ENCODE data around the gene CEP20.
"Not testable (repeated sequence)": the region's sequence is repeated elsewhere in the genome, so short reads cannot be mapped to it uniquely, and the experiment has no call there.

Gene CEP20, protein sequence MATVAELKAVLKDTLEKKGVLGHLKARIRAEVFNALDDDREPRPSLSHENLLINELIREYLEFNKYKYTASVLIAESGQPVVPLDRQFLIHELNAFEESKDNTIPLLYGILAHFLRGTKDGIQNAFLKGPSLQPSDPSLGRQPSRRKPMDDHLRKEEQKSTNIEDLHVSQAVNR

DNA sequence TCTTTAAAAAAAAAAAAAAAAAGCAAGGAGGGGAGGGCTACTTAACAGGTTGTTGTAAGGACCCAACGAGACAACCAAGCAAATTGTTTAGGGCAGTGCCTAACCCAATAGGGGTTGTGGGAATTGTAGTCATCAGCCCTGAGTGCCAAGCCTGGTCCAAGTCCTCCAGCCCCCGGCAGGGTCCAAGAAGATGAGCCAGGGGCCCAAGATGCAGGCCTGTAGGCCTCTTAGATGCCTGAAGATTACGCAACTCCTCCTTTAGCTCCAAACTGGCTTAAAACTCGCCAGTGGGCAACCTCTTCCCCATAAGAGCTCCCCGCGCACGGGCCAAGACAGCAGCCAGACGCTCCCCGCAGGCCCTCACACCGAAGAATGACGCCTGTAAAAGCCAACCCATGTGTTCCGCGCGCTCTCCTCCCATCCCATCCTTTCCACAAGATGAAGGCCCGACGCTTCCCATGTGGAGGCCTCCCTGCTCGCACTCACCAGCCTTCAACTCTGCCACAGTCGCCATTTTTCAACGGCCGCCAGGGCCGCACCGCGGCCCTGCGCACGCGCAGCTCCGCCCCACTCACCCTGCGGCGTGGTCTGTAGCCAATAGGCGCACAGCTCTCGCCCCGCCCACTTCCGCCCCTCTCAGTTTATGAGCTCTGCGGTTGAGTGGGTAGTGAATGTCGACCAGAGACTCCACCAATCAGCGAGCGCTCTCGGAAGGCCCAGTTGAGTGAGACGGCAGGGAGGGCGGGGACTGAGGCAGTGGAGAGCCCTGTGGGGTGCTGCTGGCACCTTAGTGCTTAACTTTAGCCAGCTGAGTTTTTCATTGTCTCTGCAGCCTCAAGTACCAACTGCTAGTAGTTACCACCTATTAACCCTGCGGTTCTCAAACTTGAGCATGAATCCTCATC lies at the start of gene CEP20:
CEP20 (minus strand) TSS at position 532 of the 905 bp plus-strand sequence; CDS start at position 514, 18 bp downstream.
- DNase-seq = peak; percentile 99

DNA sequence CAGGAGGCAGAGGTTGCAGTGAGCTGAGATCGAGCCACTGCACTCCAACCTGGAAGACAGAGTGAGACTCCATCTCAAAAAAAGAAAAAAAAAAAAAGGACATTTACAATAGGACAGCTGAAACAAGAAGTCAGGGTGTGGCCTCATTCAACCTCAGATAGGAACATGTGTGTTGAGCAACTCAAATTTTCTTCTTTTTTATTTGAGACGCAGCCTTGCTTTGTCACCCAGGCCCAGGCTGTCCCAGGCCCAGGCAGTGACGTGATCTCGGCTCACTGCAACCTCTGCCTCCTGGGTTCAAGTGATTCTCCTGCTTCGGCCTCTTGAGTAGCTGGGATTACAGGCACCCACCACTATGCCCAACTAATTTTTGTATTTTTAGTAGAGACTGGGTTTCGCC lies 48.4 kb upstream of the CEP20 start:
- DNase-seq = not testable (repeated sequence)

DNA sequence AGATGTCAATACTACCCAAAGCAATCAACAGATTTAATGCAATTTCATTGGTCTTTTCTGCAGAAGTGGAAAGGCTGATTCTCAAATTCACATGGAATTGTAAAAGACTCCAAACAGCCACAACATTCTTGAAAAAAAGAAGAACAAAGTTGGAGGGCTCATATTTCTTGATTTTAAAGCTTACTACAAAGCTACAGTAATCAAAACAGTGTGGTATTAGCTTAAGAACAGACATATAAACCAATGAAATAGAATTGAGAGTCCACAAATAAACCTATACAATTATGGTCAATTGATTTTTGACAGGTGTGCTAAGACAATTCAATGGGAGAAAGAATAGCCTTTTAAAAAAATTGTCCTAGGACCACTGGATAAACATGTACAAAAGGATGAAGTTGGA lies 46.6 kb upstream of the CEP20 start:
- no peak for DNase-seq

DNA sequence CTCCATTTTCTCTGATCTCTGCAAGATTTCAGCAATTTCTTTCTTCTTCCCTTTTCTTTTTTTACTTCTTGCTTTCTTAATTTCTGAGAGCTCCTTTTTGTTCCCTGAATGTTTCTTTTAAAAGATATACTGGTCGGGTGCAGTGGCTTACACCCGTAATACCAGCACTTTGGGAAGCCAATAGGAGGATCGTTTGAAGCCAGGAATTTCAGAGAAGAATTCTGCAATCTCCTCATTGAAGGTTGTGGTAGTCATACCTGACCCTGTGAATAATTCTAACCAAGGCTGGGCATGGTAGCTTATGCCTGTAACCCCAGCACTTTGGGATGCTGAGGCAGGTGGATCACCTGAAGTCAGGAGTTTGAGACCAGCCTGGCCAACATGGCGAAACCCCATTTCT lies 45.4 kb upstream of the CEP20 start:
- DNase-seq = no peak

DNA sequence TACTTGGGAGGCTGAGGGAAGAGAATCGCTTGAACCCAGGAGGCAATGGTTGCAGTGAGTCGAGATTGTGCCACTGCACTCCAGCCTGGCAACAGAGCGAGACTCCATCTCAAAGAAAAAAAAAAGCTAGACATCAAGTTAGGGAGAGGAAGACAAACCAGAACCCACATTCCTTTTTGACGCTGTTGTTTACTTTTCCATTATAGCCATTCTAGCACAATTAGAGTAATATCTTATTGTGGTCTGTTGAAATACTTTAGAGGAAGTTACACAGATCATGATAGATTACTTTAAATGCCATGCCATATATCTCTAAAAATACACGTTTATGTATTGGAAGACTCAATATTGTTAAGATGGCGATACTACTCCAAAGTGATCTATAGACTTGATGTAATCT lies 44.5 kb upstream of the CEP20 start:
- DNase-seq = no peak

DNA sequence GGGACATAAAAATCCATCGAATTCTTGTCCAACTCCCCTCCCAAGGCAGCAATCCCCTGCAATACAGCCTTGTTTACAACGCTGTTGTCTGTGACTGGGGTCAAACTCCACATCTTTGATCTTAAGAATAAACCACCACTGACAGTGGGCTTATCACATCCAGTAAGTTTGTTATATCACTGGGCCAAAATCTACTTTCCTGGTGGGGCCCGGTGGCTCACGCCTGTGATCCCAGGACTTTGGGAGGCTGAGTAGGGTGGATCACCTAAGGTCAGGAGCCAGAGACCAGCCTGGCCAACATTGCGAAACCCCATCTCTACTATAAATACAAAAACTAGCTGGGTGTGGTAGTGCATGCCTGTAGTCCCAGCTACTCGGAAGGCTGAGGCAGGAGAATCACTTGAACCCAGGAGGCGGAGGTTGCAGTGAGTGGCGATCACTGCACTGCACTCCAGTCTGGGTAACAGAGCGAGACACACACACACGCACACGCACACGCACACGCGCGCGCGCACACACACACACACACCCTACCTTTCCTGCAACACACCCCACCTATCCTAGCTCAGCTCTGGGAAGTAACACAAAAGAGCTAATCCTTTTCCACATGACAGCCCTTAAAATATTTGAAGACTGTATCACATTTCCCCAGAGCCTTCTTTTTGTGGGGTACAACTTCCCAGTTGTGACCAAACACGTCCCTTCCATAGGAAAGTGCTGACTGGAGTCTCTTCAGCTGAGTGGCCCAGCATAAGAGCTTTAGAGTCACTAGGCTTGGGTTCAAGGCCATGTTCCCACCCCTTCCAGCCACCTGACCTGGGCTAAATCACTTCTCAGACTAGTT lies 40.1 kb upstream of the CEP20 start:
- DNase-seq = no peak

DNA sequence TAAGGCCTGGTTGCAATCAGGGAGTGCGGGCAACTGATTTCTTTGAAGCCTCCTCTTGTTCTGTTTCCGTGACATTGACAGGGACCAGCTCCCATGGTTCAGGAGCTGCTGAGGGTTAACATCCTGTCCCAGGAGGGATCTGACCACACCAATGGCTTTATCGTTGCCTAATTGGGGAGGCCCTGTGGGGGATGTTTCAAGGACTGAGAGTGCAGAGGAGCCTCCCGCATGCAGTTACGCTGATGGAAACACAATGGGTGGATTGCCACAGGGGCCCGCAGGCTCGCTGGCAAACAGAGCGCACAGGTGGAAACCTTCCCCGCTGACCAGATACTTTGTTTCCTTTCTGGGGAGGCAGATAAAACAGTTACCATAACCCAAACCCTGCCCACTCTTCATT lies 37.2 kb upstream of the CEP20 start:
- DNase-seq = no peak

DNA sequence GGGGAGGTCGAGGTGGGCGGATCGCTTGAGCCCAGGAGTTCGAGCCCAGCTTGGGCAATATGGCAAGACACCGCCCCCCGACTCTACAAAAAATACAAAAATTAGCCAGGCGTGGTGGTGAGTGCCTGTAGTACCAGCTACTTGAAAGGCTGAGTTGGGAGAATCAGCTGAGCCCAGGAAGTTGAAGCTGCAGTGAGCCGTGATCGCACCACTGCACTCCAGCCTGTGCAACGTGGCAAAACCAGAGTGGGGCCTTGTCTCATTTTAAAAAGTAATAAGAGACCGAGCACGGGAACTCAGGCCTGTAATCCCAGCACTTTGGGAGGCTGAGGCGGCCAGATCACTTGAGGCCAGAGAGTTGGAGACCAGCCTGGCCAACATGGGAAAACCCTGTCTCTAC lies 36.6 kb upstream of the CEP20 start:
- no peak for DNase-seq

DNA sequence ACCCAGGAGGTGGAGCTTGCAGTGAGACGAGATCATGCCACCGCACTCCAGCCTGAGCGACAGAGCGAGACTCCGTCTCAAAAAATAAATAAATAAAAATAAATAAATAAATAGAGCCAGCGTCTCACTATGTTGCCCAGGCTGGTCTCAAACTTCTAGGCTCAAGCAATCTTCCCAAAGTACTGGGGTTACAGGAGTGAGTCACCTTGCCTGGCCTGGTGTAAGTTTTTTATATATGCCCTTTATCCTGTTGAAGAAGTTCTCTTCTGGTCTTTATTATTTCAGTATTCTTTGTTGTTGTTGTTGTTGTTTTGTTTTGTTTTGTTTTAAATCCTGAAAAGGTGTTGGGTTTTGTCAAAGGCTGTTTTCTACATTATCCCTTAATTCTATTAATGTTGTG lies 30.9 kb upstream of the CEP20 start:
- DNase-seq = no peak

DNA sequence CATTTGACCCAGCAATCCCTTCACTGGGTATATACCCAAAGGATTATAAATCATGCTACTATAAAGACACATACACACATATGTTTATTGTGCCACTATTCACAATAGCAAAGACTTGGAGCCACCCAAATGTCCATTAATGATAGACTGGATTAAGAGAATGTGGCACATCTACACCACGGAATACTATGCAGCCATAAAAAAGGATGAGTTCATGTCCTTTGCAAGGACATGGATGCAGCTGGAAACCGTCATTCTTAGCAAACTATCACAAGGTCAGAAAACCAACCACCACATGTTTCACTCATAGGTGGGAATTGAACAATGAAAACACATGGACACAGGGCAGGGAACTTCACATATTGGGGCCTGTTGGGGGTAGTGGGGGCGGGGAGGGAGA lies 29.9 kb upstream of the CEP20 start:
- DNase-seq = not testable (repeated sequence)

DNA sequence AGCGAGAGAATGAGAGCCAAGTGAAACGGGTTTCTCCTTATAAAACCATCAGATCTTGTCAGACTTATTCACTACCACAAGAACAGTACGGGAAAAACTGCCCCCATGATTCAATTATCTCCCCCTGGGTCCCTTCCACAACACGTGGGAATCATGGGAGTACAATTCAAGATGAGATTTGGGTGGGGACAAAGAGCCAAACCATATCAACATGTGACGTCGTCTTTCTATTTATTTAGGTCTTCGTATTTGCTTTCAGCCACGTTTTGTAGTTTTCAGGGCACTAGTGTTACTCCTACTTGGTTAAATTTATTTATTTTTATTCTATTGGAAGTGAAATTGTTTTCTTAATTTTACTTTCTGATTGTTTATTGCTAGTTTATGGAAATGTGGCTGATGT lies 27.9 kb upstream of the CEP20 start:
- no peak for DNase-seq

DNA sequence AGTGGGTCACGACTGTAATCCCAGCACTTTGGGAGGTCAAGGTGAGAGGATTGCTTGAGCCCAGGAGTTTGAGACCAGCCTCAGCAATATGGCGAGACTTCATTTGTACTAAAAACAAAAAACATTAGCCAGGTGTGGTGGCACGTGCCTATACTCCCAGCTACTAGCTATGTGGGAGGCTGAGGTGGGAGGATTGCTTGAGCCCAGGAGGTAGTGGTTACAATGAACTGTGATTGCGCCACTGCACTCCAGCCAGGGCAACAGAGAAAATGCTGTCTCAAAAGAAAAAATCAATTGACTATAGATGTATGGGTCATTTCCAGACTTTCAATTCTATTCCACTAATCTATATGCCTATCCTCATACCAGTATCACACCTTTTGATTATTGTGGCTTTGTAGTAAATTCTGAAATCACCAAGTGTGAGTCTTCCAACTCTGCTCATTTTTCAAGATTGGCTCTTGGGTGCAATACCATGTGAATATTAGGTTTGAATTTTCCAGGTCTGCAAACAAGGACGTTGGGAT lies 27.2 kb upstream of the CEP20 start:
- DNase-seq = no peak

DNA sequence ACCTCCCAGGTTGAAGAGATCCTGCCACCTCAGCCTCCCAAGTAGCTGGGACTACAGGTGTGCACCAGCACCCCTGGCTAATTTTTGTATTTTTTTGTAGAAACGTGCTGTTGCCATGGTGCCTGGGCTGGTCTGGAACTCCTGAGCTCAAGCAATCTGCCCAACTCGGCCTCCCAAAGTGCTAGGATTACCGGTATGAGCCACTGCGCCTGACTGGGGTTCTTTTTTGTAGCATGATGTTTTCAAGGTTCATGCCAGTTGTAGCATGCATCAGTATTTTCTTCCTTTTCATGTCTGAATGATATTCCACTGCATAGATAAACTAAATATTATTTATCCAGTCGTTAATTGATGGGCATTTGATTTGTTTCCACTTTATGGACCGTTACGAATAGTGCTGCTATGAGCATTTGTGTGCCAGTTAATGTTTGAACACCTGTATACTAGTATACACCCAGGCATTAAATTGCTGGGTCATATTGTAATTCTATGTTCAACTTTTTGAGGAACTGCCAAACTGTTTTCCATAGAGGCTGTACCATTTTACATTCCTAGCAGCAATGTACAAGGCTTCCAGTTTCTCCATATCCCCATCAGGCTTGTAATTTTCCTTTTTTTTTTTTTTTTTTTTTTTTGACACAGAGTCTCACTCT lies 24.8 kb upstream of the CEP20 start:
- no peak for DNase-seq

DNA sequence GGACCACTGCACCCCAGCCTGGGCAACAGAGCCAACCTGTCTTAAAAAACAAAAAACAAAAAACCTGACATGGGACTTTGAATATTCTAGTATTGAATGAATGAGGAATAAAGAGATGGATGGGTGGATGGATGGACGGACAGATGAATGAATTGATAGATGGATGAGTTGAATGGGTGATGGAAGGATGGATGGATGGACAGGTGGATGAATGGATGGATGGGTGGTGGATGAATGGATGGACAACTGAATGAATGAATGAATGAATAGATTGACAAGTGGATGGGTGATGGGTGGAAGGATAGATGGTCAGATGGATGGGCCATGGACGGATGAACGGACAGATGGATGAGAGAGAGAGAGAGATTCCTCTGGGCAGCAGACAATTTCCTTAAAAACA lies 22.8 kb upstream of the CEP20 start:
- DNase-seq = no peak

DNA sequence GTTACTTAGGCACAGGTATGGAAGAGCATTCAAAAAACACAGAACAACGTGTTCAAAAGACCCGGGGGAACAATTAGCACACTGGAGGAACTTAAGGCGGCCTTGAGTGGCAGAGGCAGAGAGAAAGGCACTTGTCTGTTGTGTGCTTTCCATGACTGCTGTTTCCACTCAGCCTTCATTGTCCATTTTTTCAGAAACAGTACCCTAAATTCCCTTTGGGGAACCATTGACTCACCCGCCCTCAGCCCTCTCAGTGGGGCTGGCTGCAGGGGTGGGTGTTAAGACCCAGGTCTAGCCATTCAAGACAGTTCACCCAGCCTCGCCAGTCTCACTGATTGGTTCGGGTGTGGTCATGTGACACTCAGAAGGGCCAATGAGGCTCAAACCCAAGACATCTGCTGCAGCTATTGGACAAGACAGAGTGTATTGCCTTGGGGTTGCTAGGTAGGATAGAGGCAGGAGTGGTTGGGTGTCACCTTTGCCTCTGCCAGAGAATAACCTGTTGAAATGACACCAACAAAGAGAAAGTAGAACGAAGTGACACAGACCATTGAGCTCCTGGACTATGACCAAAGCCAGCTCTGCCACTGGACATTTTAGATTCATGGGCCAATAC lies 19.6 kb upstream of the CEP20 start:
- peak; percentile 65 for DNase-seq

DNA sequence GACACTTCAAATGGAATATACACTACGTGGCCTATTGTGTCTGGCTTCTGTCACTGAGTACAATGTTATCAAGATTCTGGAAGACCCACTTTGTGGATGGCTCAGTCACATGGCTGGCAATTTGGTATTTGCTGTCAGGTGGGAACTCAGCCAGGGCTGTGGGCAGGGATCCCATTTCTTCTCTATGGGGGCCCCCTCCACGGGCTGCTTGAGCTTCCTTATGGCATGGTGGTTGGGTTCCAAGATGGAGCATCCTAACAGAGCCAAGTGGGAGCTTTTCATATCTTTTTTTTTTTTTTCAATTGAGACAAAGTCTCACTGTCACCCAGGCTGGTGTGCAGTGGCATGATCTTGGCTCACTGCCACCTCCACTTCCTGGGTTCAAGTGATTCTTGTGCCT lies 18.0 kb upstream of the CEP20 start:
- DNase-seq = no peak

DNA sequence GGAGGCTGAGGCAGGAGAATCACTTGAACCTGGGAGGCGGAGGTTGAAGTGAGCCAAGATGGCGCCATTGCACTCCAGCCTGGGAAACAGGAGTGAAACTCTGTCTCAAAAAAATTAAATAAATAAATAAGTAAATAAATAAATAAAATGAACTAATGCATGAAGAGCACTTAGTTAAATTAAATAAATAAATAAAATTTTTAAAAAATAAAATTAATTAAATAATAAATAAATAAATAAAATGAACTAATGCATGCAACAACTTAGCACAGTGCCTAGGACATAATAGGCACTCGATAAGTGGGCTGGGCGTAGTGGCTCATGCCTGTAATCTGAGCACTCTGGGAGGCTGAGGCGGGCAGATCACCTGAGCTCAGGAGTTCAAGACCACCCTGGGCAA lies 15.6 kb upstream of the CEP20 start:
- DNase-seq = no peak

DNA sequence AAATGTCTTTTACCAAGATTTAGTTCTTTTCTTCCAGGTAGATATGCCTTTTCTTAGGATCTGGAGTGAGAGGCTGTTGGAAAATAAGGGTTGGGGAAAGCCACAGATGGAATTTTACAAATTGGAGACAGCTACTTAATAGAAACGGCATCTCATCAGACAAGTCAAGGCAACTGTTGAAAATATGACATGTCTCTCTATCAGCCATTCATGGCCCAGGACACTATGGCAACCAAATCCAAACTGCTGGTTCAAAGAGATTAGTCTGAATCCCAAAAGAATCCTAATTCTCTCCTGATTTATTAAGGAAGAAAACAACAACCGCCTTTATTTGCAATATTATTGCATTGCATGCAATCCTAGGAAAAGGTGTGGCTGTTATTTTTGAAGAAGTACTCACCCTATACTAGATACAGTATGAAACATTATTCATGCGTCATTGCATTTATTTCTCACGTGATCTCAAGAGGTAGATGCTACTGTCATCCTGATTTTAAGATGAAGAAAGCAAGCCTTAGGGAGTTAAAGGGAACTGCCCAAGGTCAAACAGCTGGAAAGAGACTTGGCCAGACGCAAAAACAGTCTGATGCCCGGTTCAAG lies 12.6 kb upstream of the CEP20 start:
- DNase-seq = no peak

DNA sequence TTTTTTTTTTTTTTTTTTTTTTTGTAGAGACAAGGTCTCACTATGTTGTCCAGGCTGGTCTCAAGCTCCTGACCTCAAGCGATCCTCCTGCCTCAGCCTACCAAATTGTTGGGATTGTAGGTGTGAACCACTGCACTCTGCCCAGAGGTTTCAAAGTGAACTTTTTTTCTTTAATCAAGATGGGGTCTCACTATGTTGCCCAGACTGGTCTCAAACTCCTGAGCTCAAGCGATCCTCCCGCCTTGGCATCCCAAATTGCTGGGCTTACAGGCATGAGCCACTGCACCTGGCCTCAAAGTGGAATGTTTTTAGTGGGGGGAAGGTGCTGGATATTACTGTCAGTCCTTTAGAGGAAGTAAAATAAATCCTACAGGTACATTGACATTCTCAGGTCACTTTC lies 12.0 kb upstream of the CEP20 start:
- DNase-seq = no peak

DNA sequence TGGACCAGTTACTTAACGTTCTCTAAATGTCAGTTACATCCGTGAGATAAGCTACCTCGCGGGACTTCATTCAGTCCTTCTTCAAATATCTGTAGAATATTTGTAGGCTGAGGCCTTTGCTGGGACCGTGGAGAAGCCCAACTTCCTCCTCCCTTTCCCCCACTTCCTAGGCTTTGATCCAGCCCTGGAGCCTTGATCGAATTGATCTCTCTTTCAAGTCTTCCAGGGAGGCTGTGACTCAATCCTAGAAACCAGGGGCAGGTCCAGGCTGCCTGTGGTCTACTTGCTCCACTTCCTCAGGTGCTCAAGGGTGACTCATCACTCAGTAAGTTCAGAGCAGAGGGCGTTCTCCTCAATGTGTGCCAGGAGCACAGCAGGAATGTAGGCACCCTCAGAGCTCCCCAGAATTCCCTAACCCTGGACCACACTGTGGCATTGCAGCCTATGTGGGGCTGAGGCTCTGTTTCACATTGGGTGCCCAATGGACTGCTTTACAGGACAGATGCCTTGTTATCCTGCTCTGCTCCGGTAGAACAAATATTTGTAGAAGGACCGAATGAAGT lies 11.2 kb upstream of the CEP20 start:
- no peak for DNase-seq

DNA sequence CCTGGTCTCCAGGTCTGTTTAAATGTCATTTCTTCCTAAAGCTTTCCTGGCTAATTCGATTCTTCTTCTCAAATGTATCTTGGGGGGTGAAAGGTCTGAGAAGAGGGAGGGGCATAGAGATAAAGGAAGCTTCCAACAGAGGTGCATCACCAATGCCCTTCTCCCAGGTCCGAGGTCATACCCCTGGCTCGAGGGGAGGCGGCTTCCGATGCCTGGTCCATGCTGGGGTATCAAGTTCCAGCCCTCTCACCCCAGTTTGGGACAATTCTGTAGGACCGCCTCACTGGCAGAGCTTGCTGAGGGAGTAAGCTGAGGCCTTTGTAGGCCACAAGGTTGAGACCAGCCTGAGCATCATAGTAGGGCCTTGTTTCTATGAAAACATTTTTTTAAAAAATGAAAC lies 10.3 kb upstream of the CEP20 start:
- DNase-seq = no peak

DNA sequence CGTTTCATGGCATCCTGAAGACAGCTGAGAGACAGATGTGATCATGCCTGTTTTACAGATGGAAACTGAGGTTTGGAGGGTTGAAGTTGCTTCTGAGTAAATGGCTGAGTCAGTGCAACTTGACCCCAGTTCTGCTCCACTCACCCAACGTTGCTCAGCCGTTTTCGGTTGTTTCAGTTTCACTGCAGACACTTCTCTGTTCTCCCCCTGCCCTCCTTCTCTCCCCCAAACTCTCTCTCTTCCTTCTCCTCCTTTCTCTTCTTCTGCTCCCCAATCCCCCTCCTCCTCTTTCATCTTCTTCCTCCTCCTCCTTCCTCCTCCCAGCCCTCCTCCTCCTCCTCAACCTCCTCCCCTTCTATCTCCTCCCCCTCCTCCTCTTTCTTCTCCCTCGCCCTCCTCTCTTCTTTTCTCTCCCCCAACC lies 9.4 kb upstream of the CEP20 start:
- DNase-seq = no peak

Data from NCI-H345 (cell line).